ENCODE measurements around the gene SYK.

SYK gene

DNA sequence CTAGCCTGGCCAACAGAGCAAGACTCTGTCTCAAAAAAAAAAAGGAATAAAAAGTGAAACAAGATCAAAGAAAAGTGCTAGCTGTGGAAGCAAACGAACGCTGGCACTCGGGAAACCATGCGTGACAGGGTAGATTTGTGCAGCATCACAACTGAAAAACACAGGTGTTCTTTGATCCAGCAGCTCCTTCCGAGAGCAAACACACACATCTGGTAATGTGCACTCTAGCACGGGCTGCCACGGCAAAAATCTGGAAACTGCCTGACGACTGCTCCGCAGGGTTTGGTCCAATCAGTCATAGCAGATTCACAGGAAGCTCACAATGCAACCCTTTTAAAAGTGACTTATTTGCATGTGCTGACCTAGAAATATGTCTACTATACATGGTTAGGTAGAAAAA is 80.0 kb downstream of the SYK start:
- DNase-seq = no peak
- no peak overlapping the region for H3K27ac ChIP-seq (ENCODE audit: low read length)
- H2AFZ ChIP-seq (ENCODE audit: low read depth, low read length) = no peak overlapping the region
- H3K79me2 ChIP-seq (ENCODE audit: insufficient read depth, low read length) = no peaks in the 10 kb centered on the region
- no peak for ATAC-seq (ENCODE audit: insufficient read depth, low read depth)
- no peak overlapping the region for H3K4me3 ChIP-seq (ENCODE audit: low read depth in 1 of 2, low read length in 2 of 2)
- H3K36me3 ChIP-seq (ENCODE audit: insufficient read depth, low read length) = no peaks in the 10 kb centered on the region
- peaks cover 3% of the 10 kb centered on the region for H3K27me3 ChIP-seq (ENCODE audit: insufficient read depth, low read length, poor library complexity)
- H3K4me2 ChIP-seq (ENCODE audit: insufficient read depth, low read length) = no peak overlapping the region
- no peaks in the 10 kb centered on the region for H4K20me1 ChIP-seq (ENCODE audit: insufficient read depth, low read length)
- H3K9ac ChIP-seq (ENCODE audit: low read depth, low read length) = no peak overlapping the region
- H3K4me1 ChIP-seq (ENCODE audit: insufficient read depth, low read length) = no peaks in the 10 kb centered on the region
- peaks cover 7% of the 10 kb centered on the region for H3K9me3 ChIP-seq (ENCODE audit: insufficient read depth, low read length, severe bottlenecking)
- TF ChIP-seq EZH2 (IDR thresholded peaks at IDR 0.05; ENCODE audit: borderline replicate concordance, low read depth, low read length, severe bottlenecking) = no peak
- TF ChIP-seq, protein P1, sequence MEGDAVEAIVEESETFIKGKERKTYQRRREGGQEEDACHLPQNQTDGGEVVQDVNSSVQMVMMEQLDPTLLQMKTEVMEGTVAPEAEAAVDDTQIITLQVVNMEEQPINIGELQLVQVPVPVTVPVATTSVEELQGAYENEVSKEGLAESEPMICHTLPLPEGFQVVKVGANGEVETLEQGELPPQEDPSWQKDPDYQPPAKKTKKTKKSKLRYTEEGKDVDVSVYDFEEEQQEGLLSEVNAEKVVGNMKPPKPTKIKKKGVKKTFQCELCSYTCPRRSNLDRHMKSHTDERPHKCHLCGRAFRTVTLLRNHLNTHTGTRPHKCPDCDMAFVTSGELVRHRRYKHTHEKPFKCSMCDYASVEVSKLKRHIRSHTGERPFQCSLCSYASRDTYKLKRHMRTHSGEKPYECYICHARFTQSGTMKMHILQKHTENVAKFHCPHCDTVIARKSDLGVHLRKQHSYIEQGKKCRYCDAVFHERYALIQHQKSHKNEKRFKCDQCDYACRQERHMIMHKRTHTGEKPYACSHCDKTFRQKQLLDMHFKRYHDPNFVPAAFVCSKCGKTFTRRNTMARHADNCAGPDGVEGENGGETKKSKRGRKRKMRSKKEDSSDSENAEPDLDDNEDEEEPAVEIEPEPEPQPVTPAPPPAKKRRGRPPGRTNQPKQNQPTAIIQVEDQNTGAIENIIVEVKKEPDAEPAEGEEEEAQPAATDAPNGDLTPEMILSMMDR (IDR thresholded peaks at IDR 0.05; ENCODE audit: borderline replicate concordance, extremely low read depth, low read length, poor library complexity, severe bottlenecking) = no peak

DNA sequence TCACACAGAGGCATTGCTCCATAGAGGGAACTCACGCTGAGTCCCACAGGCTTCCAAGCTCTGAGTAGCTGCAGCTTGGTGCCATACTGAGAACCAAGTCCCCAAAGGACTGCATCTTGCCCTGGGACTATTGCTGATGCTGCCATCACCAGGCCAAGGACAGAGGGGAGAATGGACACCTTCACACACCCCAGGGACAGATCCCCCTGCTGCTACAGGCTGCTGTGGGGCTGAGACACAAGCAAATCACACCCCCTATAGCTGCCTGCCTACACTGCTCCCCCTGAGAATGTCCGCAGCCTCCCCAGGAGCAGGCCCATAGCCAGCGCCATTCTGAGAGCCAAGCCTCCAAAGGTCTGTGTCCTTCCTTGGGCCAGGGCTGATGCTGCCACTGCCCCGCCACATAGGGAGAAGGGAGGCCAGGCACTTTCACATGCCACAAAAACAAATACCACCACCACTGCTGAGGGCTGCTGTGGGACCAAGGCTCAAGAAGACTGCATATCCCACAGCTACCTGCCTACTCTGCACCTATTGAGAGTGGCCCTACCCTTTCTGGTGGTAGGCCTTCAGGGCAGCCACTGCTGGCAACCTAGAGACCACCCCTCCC is 81.5 kb downstream of the SYK start:
- TF ChIP-seq EZH2 (IDR thresholded peaks at IDR 0.05; ENCODE audit: borderline replicate concordance, low read depth, low read length, severe bottlenecking) = no peak
- TF ChIP-seq, protein P1 (IDR thresholded peaks at IDR 0.05; ENCODE audit: borderline replicate concordance, extremely low read depth, low read length, poor library complexity, severe bottlenecking) = no peak
- Histone ChIP-seq H3K27me3 (ENCODE audit: insufficient read depth, low read length, poor library complexity) (peaks cover 3% of the 10 kb centered on the region), H3K4me1 (ENCODE audit: insufficient read depth, low read length) (no peaks in the 10 kb centered on the region), H3K4me2 (ENCODE audit: insufficient read depth, low read length) (no peak overlapping the region), H3K9me3 (ENCODE audit: insufficient read depth, low read length, severe bottlenecking) (peaks cover 7% of the 10 kb centered on the region), H3K79me2 (ENCODE audit: insufficient read depth, low read length) (no peaks in the 10 kb centered on the region), H3K36me3 (ENCODE audit: insufficient read depth, low read length) (no peaks in the 10 kb centered on the region), H2AFZ (ENCODE audit: low read depth, low read length) (no peak overlapping the region), H3K4me3 (ENCODE audit: low read depth in 1 of 2, low read length in 2 of 2) (no peak overlapping the region), H3K27ac (ENCODE audit: low read length) (no peak overlapping the region), H3K9ac (ENCODE audit: low read depth, low read length) (no peak overlapping the region), H4K20me1 (ENCODE audit: insufficient read depth, low read length) (no peaks in the 10 kb centered on the region)
- DNase-seq (no peak), ATAC-seq (ENCODE audit: insufficient read depth, low read depth) (no peak)

DNA sequence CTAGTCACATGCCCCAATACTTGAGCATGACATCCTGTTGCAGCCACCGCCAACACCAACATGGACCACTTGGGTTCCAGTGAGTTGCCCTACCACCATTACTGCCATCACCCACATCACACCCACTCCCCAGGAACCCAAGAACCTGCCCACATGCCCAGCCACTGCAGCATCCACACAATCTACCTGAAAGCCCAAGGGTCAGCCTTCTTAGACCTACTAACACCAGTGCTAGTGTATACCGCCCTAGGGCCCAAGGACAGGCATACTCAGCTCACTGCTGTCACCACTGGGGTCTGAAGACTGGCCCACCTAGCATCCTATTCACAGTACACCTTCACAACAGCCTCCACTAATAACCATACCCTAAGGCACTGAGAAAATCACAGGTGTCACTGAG is 82.0 kb downstream of the SYK start:
- H3K27me3 ChIP-seq (ENCODE audit: insufficient read depth, low read length, poor library complexity) = peaks cover 3% of the 10 kb centered on the region
- H3K79me2 ChIP-seq (ENCODE audit: insufficient read depth, low read length) = no peaks in the 10 kb centered on the region
- no peaks in the 10 kb centered on the region for H4K20me1 ChIP-seq (ENCODE audit: insufficient read depth, low read length)
- no peak for DNase-seq
- H3K4me3 ChIP-seq (ENCODE audit: low read depth in 1 of 2, low read length in 2 of 2) = no peak overlapping the region
- no peak for TF ChIP-seq EZH2 (IDR thresholded peaks at IDR 0.05; ENCODE audit: borderline replicate concordance, low read depth, low read length, severe bottlenecking)
- TF ChIP-seq, protein P1 (IDR thresholded peaks at IDR 0.05; ENCODE audit: borderline replicate concordance, extremely low read depth, low read length, poor library complexity, severe bottlenecking) = no peak
- no peaks in the 10 kb centered on the region for H3K36me3 ChIP-seq (ENCODE audit: insufficient read depth, low read length)
- no peaks in the 10 kb centered on the region for H3K4me1 ChIP-seq (ENCODE audit: insufficient read depth, low read length)
- no peak overlapping the region for H3K27ac ChIP-seq (ENCODE audit: low read length)
- H3K4me2 ChIP-seq (ENCODE audit: insufficient read depth, low read length) = no peak overlapping the region
- no peak overlapping the region for H2AFZ ChIP-seq (ENCODE audit: low read depth, low read length)
- ATAC-seq (ENCODE audit: insufficient read depth, low read depth) = no peak
- H3K9ac ChIP-seq (ENCODE audit: low read depth, low read length) = no peak overlapping the region
- H3K9me3 ChIP-seq (ENCODE audit: insufficient read depth, low read length, severe bottlenecking) = peaks cover 7% of the 10 kb centered on the region

Measured in DND-41 (cell line).